OCI-LY3 (cell line): Measurements from ENCODE around the gene TIMD4.

ENCODE experiments used
- H2AFZ ChIP-seq: fragments of 200-600, 300-600 bp; shearing (Covaris generic); 2 replicates; pipeline ENCODE4 v1.6.0; 2014; ENCODE audit warnings: antibody characterized with exemption, low read depth, low read length
- H3K27ac ChIP-seq: fragments of 200-600, 300-600 bp; sonication (generic); 2 replicates; pipeline ENCODE4 v1.5.1; 2014; ENCODE audit warnings: mild to moderate bottlenecking, low read length, moderate library complexity, mixed read lengths
- H3K27me3 ChIP-seq: fragments of 200-600, 300-600 bp; sonication (generic); 2 replicates; pipeline ENCODE4 v1.6.1; 2014; ENCODE audit warnings: low read depth, low read length, mixed read lengths
- H3K36me3 ChIP-seq: fragments of 200-600, 300-600 bp; sonication (generic); replicated peaks from 2 replicates; pipeline ENCODE3; 2014; ENCODE audit warnings: low read depth, low read length, mixed read lengths
- H3K4me1 ChIP-seq: fragments of 300-600, 200-600 bp; sonication (generic); 2 replicates; pipeline ENCODE4 v1.6.1; 2014; ENCODE audit warnings: low read length, mixed read lengths
- H3K4me2 ChIP-seq: fragments of 200-600, 300-600 bp; sonication (generic); 2 replicates; pipeline ENCODE4 v1.6.1; 2014; ENCODE audit warnings: low read length, mixed read lengths
- H3K4me3 ChIP-seq: fragments of 300-600, 200-600 bp; sonication (generic); 2 replicates; pipeline ENCODE4 v1.5.1; 2014; ENCODE audit warnings: antibody characterized with exemption, mild to moderate bottlenecking, low read length, moderate library complexity
- H3K79me2 ChIP-seq: fragments of 300-600, 200-600 bp; shearing (Covaris generic); 2 replicates; pipeline ENCODE4 v1.6.1; 2014; ENCODE audit warnings: mild to moderate bottlenecking, low read length, mixed read lengths
- H3K9ac ChIP-seq: fragments of 300-600, 200-600 bp; shearing (Covaris generic); 2 replicates; pipeline ENCODE4 v1.6.0; 2014; ENCODE audit warnings: mild to moderate bottlenecking, low read length, moderate library complexity
- H3K9me3 ChIP-seq: fragments of 200-600, 300-600 bp; shearing (Covaris generic); 2 replicates; pipeline ENCODE4 v1.6.1; 2014; ENCODE audit warnings: low read length, mixed read lengths; ENCODE audit not compliant: insufficient read depth
- H4K20me1 ChIP-seq: fragments of 200-600, 300-600 bp; sonication (generic); 2 replicates; pipeline ENCODE4 v1.6.1; 2016; ENCODE audit warnings: low read length, mixed read lengths; ENCODE audit not compliant: insufficient read depth
- EZH2phosphoT487 ChIP-seq: fragments of 200-600 bp; shearing (Covaris generic); IDR thresholded peaks from 2 replicates; pipeline ENCODE4 v1.6.1; 2018; ENCODE audit warnings: antibody characterized with exemption, mixed run types, low read depth
- TF ChIP-seq, protein P1 (sequence below): fragments of 200-600, 300-600 bp; sonication (generic); IDR thresholded peaks from 2 replicates; pipeline ENCODE4 v1.5.1; 2014; ENCODE audit warnings: antibody characterized with exemption, low read length, low read depth

TIMD4 gene

DNA sequence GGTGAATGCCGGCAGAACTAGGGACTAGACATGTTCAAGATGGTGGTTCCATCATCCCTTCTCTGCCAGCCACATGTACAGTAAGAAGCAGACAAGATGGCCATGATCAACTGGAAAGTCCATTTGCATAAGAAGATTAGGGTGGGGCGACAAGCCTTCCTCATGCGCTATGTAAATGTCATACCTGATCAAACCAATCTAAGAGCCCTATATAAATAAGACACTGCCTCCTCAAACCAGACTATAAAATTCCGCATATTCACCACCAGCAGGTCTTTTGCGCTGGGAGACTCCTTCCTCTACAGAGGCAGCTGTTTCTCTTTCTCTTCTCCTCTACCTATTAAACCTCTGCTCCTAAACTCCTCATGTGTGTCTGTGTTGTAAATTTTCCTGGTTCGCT, 53.8 kb downstream of the TIMD4 start:
- H3K4me1 ChIP-seq: peaks cover 12% of the 10 kb centered on the region
- no peak overlapping the region for H3K4me3 ChIP-seq
- no peak overlapping the region for H3K9ac ChIP-seq

DNA sequence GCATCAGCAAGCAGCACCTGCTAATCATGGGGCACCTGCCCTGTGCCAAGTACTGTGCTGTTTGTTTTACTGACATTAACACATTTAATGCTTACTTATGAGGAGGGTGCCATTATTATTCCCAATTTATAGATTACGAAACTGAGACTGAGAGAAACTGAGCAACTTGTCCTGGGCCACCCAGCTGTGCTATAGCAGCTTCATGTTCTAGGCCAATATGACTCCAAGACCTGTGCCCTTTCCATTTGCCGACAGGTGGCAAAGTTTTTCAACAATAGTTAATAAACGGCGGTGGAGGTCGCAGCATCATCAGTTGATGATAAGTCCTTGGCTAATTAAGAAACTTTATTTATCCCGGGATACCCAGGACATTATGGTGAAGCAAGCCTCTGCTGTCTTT, 55.4 kb downstream of the TIMD4 start:
- Histone ChIP-seq H3K79me2 (no peaks in the 10 kb centered on the region), H4K20me1 (no peaks in the 10 kb centered on the region), H3K4me3 (no peak overlapping the region), H3K9ac (no peak overlapping the region), H3K4me2 (no peak overlapping the region), H3K27ac (no peak overlapping the region), H3K27me3 (no peaks in the 10 kb centered on the region), H2AFZ (no peak overlapping the region), H3K4me1 (no peaks in the 10 kb centered on the region), H3K36me3 (peaks cover 1% of the 10 kb centered on the region), H3K9me3 (no peaks in the 10 kb centered on the region)
- TF ChIP-seq, protein P1, sequence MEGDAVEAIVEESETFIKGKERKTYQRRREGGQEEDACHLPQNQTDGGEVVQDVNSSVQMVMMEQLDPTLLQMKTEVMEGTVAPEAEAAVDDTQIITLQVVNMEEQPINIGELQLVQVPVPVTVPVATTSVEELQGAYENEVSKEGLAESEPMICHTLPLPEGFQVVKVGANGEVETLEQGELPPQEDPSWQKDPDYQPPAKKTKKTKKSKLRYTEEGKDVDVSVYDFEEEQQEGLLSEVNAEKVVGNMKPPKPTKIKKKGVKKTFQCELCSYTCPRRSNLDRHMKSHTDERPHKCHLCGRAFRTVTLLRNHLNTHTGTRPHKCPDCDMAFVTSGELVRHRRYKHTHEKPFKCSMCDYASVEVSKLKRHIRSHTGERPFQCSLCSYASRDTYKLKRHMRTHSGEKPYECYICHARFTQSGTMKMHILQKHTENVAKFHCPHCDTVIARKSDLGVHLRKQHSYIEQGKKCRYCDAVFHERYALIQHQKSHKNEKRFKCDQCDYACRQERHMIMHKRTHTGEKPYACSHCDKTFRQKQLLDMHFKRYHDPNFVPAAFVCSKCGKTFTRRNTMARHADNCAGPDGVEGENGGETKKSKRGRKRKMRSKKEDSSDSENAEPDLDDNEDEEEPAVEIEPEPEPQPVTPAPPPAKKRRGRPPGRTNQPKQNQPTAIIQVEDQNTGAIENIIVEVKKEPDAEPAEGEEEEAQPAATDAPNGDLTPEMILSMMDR: no peak
- no peak for TF ChIP-seq EZH2phosphoT487

More for the DNA sequence above, 53.8 kb downstream of the TIMD4 start:
- Histone ChIP-seq H4K20me1 (no peaks in the 10 kb centered on the region), H2AFZ (no peak overlapping the region), H3K36me3 (peaks cover 7% of the 10 kb centered on the region), H3K79me2 (no peaks in the 10 kb centered on the region), H3K4me2 (no peak overlapping the region), H3K27me3 (no peaks in the 10 kb centered on the region), H3K9me3 (no peaks in the 10 kb centered on the region), H3K27ac (no peak overlapping the region)
- TF ChIP-seq EZH2phosphoT487: no peak
- TF ChIP-seq, protein P1: no peak

DNA sequence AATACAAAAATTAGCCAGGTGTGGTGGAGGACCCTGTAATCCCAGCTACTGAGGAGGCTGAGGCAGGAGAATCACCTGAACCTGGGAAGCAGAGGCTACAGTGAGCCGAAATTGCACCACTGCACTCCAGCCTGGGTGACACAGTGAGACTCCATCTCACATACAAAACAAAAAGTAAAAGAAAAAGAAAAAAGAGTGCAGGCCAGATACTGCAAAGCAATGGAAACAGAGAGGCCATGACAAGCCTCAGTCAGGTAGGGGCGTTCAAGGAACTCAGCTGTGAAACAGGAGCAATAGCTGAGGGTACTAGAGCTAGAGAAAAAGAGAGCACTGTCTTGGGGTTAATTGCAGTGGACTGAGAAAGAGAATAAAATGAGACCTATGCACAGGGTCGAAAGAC, 56.2 kb downstream of the TIMD4 start:
- H3K27ac ChIP-seq: no peak overlapping the region
- H3K4me2 ChIP-seq: no peak overlapping the region
- H3K36me3 ChIP-seq: no peaks in the 10 kb centered on the region
- no peak overlapping the region for H3K9ac ChIP-seq
- H3K4me1 ChIP-seq: no peaks in the 10 kb centered on the region
- no peaks in the 10 kb centered on the region for H3K9me3 ChIP-seq
- no peaks in the 10 kb centered on the region for H4K20me1 ChIP-seq
- H3K27me3 ChIP-seq: no peaks in the 10 kb centered on the region
- no peak overlapping the region for H3K4me3 ChIP-seq
- no peaks in the 10 kb centered on the region for H3K79me2 ChIP-seq
- no peak overlapping the region for H2AFZ ChIP-seq
- no peak for TF ChIP-seq EZH2phosphoT487
- TF ChIP-seq, protein P1: no peak

- peaks cover 20% of the 10 kb centered on the region for H3K4me1 ChIP-seq
- no peak overlapping the region for H3K4me2 ChIP-seq
- H2AFZ ChIP-seq: no peak overlapping the region
- H3K9ac ChIP-seq: no peak overlapping the region
- H4K20me1 ChIP-seq: no peaks in the 10 kb centered on the region
- H3K27me3 ChIP-seq: no peaks in the 10 kb centered on the region
- no peak overlapping the region for H3K4me3 ChIP-seq
- no peak overlapping the region for H3K27ac ChIP-seq
- TF ChIP-seq, protein P1: no peak
- TF ChIP-seq EZH2phosphoT487: no peak
- no peaks in the 10 kb centered on the region for H3K36me3 ChIP-seq
- H3K9me3 ChIP-seq: no peaks in the 10 kb centered on the region
- no peaks in the 10 kb centered on the region for H3K79me2 ChIP-seq
Observed at GRCh38 chr5:156896546-156896945, 66.5 kb downstream of the TIMD4 start.
